HepG2 (cell line): ENCODE data around the gene CORO7. TPM values are rescaled to one million over a fixed set of nuclear protein-coding genes. Genes with fewer than 3 reads are reported as not detected.

ENCODE experiments used
- ADNP ChIP-seq: sonication (generic); formaldehyde crosslinking; IDR thresholded peaks from 2 replicates; pipeline ENCODE4 v1.4.0; 2020; ENCODE audit warnings: missing genetic modification reagents
- ATF7-NPFF ChIP-seq: sonication (generic); formaldehyde crosslinking; IDR thresholded peaks from 2 replicates; pipeline ENCODE4 v1.8.1; 2023; ENCODE audit warnings: mild to moderate bottlenecking, low read depth, missing genetic modification reagents, moderate library complexity
- CBFB ChIP-seq: sonication (generic); formaldehyde crosslinking; IDR thresholded peaks from 2 replicates; pipeline ENCODE4 v1.4.0; 2020; ENCODE audit warnings: missing genetic modification reagents
- CREB1 ChIP-seq, 2 experiments: fragments of 450-650 bp in 1 of 2; IDR thresholded peaks; 2 replicates each; pipeline ENCODE4 v1.6.1; 2016 to 2017; ENCODE audit warnings: control low read depth in 1 of 2, mild to moderate bottlenecking in 1 of 2, missing compliant biosample characterization in 1 of 2, missing genetic modification characterization in 1 of 2
- GFI1 ChIP-seq: sonication (generic); formaldehyde crosslinking; IDR thresholded peaks from 2 replicates; pipeline ENCODE4 v1.5.0; 2020; ENCODE audit warnings: missing genetic modification reagents, mild to moderate bottlenecking, borderline replicate concordance
- GLI4 ChIP-seq: sonication (generic); formaldehyde crosslinking; IDR thresholded peaks from 2 replicates; pipeline ENCODE4 v1.5.1; 2020; ENCODE audit warnings: missing genetic modification reagents, mild to moderate bottlenecking, moderate library complexity, borderline replicate concordance
- NAIF1 ChIP-seq: sonication (generic); formaldehyde crosslinking; IDR thresholded peaks from 2 replicates; pipeline ENCODE4 v1.5.0; 2020; ENCODE audit warnings: mild to moderate bottlenecking, missing genetic modification reagents, borderline replicate concordance
- NFE2L1 ChIP-seq: sonication (generic); formaldehyde crosslinking; IDR thresholded peaks from 2 replicates; pipeline ENCODE4 v1.4.0; 2020; ENCODE audit warnings: missing genetic modification reagents, mild to moderate bottlenecking, borderline replicate concordance
- NFKB2 ChIP-seq: sonication (generic); formaldehyde crosslinking; IDR thresholded peaks from 2 replicates; pipeline ENCODE4 v1.4.0; 2020; ENCODE audit warnings: missing genetic modification reagents, borderline replicate concordance
- NR2F2 ChIP-seq: IDR thresholded peaks from 2 replicates; pipeline ENCODE4 v1.6.1; 2012; ENCODE audit warnings: low read depth, inconsistent platforms, borderline replicate concordance
- RFXANK ChIP-seq: IDR thresholded peaks from 2 replicates; pipeline ENCODE4 v1.6.1; 2016
- RNF2 ChIP-seq: fragments of 450-650 bp; conservative IDR thresholded peaks from 2 replicates; pipeline ENCODE4 v1.6.1; 2016; ENCODE audit warnings: low read depth
- SOX13 ChIP-seq, 3 experiments: fragments of 450-650 bp in 1 of 3; sonication (generic) in 1 of 3; formaldehyde crosslinking in 1 of 3; IDR thresholded peaks in 2 of 3; conservative IDR thresholded peaks in 1 of 3; 2 replicates each; pipeline versions ENCODE4 v1.5.0 to v1.6.1; 2016 to 2020; ENCODE audit warnings: antibody characterized with exemption in 1 of 3, mild to moderate bottlenecking in 1 of 3, missing compliant biosample characterization in 1 of 3, missing genetic modification reagents in 1 of 3, moderate library complexity in 1 of 3
- TARDBP ChIP-seq: sonication (generic); formaldehyde crosslinking; IDR thresholded peaks from 2 replicates; pipeline ENCODE4 v1.8.0; 2022; ENCODE audit warnings: mild to moderate bottlenecking, missing genetic modification reagents
- TP53 ChIP-seq: sonication (generic); formaldehyde crosslinking; conservative IDR thresholded peaks from 2 replicates; pipeline ENCODE4 v1.4.0; 2020; ENCODE audit warnings: missing genetic modification reagents
- YEATS4 ChIP-seq: sonication (generic); formaldehyde crosslinking; IDR thresholded peaks from 2 replicates; pipeline ENCODE4 v1.4.0; 2020; ENCODE audit warnings: missing genetic modification reagents, borderline replicate concordance
- YY1 ChIP-seq: IDR thresholded peaks from 2 replicates; pipeline ENCODE4 v1.6.1; 2011; ENCODE audit warnings: low read length, low read depth, moderate library complexity, mild to moderate bottlenecking; ENCODE audit not compliant: insufficient read depth, insufficient replicate concordance
- ZFY ChIP-seq: sonication (generic); formaldehyde crosslinking; IDR thresholded peaks from 2 replicates; pipeline ENCODE4 v1.4.0; 2020; ENCODE audit warnings: missing genetic modification reagents
- ZNF326 ChIP-seq: sonication (generic); formaldehyde crosslinking; IDR thresholded peaks from 2 replicates; pipeline ENCODE4 v1.4.0; 2020; ENCODE audit warnings: missing genetic modification reagents, borderline replicate concordance
- ZNF329 ChIP-seq: sonication (generic); formaldehyde crosslinking; IDR thresholded peaks from 2 replicates; pipeline ENCODE4 v1.9.0; 2021; ENCODE audit warnings: low read depth, mild to moderate bottlenecking, missing genetic modification reagents
- ZNF362 ChIP-seq: sonication (generic); formaldehyde crosslinking; IDR thresholded peaks from 2 replicates; pipeline ENCODE4 v1.4.0; 2020; ENCODE audit warnings: missing genetic modification reagents, mild to moderate bottlenecking, borderline replicate concordance
- ZNF468 ChIP-seq: sonication (generic); formaldehyde crosslinking; IDR thresholded peaks from 2 replicates; pipeline ENCODE4 v1.8.0; 2022; ENCODE audit warnings: mild to moderate bottlenecking, moderate library complexity, missing genetic modification reagents
- ZNF567 ChIP-seq: sonication (generic); formaldehyde crosslinking; IDR thresholded peaks from 2 replicates; pipeline ENCODE4 v1.8.1; 2023; ENCODE audit warnings: mild to moderate bottlenecking, missing genetic modification reagents, borderline replicate concordance
- ZNF776 ChIP-seq: sonication (generic); formaldehyde crosslinking; IDR thresholded peaks from 2 replicates; pipeline ENCODE4 v1.4.0; 2020; ENCODE audit warnings: mild to moderate bottlenecking, missing genetic modification reagents
- ZNF788 ChIP-seq: sonication (generic); formaldehyde crosslinking; IDR thresholded peaks from 2 replicates; pipeline ENCODE4 v1.5.0; 2020; ENCODE audit warnings: mild to moderate bottlenecking, missing genetic modification reagents, borderline replicate concordance
- polyA plus RNA-seq, 8 experiments: library from polyadenylated mRNA; depleted of rRNA in 3 of 8; stranded (reverse) in 7 of 8; unstranded in 1 of 8; fragments of >200 nt; fragmentation: Illumina TruSeq in 4 of 8; extraction: Trizol in 4 of 8; gene quantifications; 2 replicates each; pipeline versions ENCODE4 v1.2.1 to v1.2.3, GENCODE V29; 2011 to 2016; ENCODE audit warnings: low read depth in 4 of 8, missing spikeins in 1 of 8, mixed read lengths in 1 of 8; ENCODE audit not compliant: insufficient read depth in 1 of 8
- total RNA-seq, 5 experiments: library from RNA; depleted of rRNA; stranded (reverse); fragments of >200 nt; fragmentation: Illumina TruSeq; extraction: Trizol; gene quantifications; 2 replicates each; pipeline ENCODE4 v1.2.3, GENCODE V29; 2016; ENCODE audit warnings: low read depth in 1 of 5
- TF ChIP-seq, protein P1 (sequence below): IDR thresholded peaks from 2 replicates; pipeline ENCODE4 v1.6.1; 2018; ENCODE audit warnings: missing genetic modification reagents

Gene CORO7
- total and polyA plus RNA-seq, 2 of the 13 experiments (the other 11 are each of a cell fraction or from before 2014, with no cell fraction given), result 9.9 to 14.3 TPM

GRCh38 chr16:4313563-4314531 is 102.5 kb downstream of the CORO7 start (continued):
- TF ChIP-seq, protein P1, sequence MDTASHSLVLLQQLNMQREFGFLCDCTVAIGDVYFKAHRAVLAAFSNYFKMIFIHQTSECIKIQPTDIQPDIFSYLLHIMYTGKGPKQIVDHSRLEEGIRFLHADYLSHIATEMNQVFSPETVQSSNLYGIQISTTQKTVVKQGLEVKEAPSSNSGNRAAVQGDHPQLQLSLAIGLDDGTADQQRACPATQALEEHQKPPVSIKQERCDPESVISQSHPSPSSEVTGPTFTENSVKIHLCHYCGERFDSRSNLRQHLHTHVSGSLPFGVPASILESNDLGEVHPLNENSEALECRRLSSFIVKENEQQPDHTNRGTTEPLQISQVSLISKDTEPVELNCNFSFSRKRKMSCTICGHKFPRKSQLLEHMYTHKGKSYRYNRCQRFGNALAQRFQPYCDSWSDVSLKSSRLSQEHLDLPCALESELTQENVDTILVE (CRISPR knock-in tag), result peak; percentile 34; the same call in 1 of the 2 replicates
- TF ChIP-seq ZNF776 (CRISPR knock-in tag) (no peak), RFXANK (CRISPR knock-in tag) (no peak), TP53 (CRISPR knock-in tag) (no peak), ZFY (CRISPR knock-in tag) (peak; percentile 66), ADNP (0 out of 2 replicates have a peak, but pooled peaks have one; percentile 5), RNF2 (0 out of 2 replicates have a peak, but pooled peaks have one; percentile 24), NFKB2 (CRISPR knock-in tag) (peak; percentile 76; the same call in 1 of the 2 replicates), NAIF1 (CRISPR knock-in tag) (no peak), SOX13 (IDR thresholded peaks at IDR 0.05) (no peak), SOX13 (CRISPR knock-in tag; conservative IDR thresholded peaks at IDR 0.05 in 1 of 2, IDR thresholded peaks at IDR 0.05 in 1 of 2) (peak in 1 of 2 experiments; percentile 45; a peak in 1 of 4 replicates), GFI1 (peak; percentile 35; the same call in 1 of the 2 replicates), ZNF326 (no peak), ZNF567 (no peak), ZNF329 (CRISPR knock-in tag) (0 out of 2 replicates have a peak, but pooled peaks have one; percentile 33), ZNF362 (no peak), GLI4 (CRISPR knock-in tag) (no peak), ATF7-NPFF (CRISPR knock-in tag) (no peak), NFE2L1 (CRISPR knock-in tag) (no peak), YEATS4 (CRISPR knock-in tag) (peak; percentile 36; the same call in 1 of the 2 replicates), TARDBP (0 out of 2 replicates have a peak, but pooled peaks have one; percentile 62), ZNF788 (CRISPR knock-in tag) (no peak; the same call in 1 of the 2 replicates), ZNF468 (no peak), YY1 (peak; percentile 51), CREB1 (IDR thresholded peaks at IDR 0.05) (no peak), CREB1 (CRISPR knock-in tag; IDR thresholded peaks at IDR 0.05) (no peak), NR2F2 (no peak), CBFB (CRISPR knock-in tag) (peak; percentile 39; the same call in 1 of the 2 replicates)
